CD4-positive, alpha-beta memory T cell (primary cell): ENCODE measurements around the gene ODF4. TPM values are rescaled to one million over a fixed set of nuclear protein-coding genes. Genes with fewer than 3 reads are reported as not detected.
"Not testable (repeated sequence)": the region's sequence is repeated elsewhere in the genome, so short reads cannot be mapped to it uniquely, and the experiment has no call there.

ENCODE experiments used
- CTCF ChIA-PET: fragments of 350-600 bp; sonication (Branson Sonifier 250); formaldehyde crosslinking; loops from one replicate; lab custom pipeline; 2021; ENCODE audit warnings: inconsistent platforms; ENCODE audit not compliant: partially characterized antibody; lab: Charles Lee
- POLR2A ChIA-PET: fragments of 350-600 bp; sonication (Branson Sonifier 250); formaldehyde crosslinking; loops from one replicate; lab custom pipeline; 2021; ENCODE audit not compliant: partially characterized antibody; lab: Charles Lee
- DNase-seq, 5 donors: peaks; one replicate each; pipeline versions ENCODE4 v3.0.0 to v3.0.0-alpha.2; 2020 to 2022; ENCODE audit warnings: mixed read lengths in 1 of 5
- H3K27ac ChIP-seq: one replicate; pipeline ENCODE4 v1.7.0; 2013; ENCODE audit warnings: low read depth, low read length
- H3K27me3 ChIP-seq: 2 replicates; pipeline ENCODE4 v1.7.0; 2013; ENCODE audit warnings: mild to moderate bottlenecking, low read length, moderate library complexity; ENCODE audit not compliant: insufficient read depth
- H3K36me3 ChIP-seq: 2 replicates; pipeline ENCODE4 v1.7.0; 2013; ENCODE audit warnings: mild to moderate bottlenecking, low read length, moderate library complexity; ENCODE audit not compliant: insufficient read depth
- H3K4me1 ChIP-seq: 2 replicates; pipeline ENCODE4 v1.7.0; 2013; ENCODE audit warnings: mild to moderate bottlenecking, low read length, moderate library complexity; ENCODE audit not compliant: insufficient read depth
- H3K4me3 ChIP-seq, 2 donors: one replicate each; pipeline ENCODE4 v1.7.0; 2013; ENCODE audit warnings: low read length in 2 of 2, mild to moderate bottlenecking in 1 of 2
- H3K9me3 ChIP-seq, 2 donors: one replicate each; pipeline ENCODE4 v1.7.0; 2013; ENCODE audit warnings: low read length in 2 of 2, control low read depth in 1 of 2; ENCODE audit not compliant: control insufficient read depth in 1 of 2
- H3K27ac Mint-ChIP-seq, 7 donors: one replicate each; pipeline ENCODE4 v1.8.0; 2020 to 2021; ENCODE audit warnings: mixed read lengths in 7 of 7, mild to moderate bottlenecking in 6 of 7, inconsistent platforms in 3 of 7, moderate library complexity in 3 of 7
- H3K27me3 Mint-ChIP-seq, 2 donors: one replicate each; pipeline ENCODE4 v1.8.0; 2020 to 2021; ENCODE audit warnings: mixed read lengths in 2 of 2
- H3K36me3 Mint-ChIP-seq, 2 donors: one replicate each; pipeline ENCODE4 v1.8.0; 2020 to 2021; ENCODE audit warnings: mixed read lengths in 2 of 2, inconsistent platforms in 1 of 2, mild to moderate bottlenecking in 1 of 2
- H3K4me1 Mint-ChIP-seq, 4 donors: one replicate each; pipeline ENCODE4 v1.8.0; 2020 to 2021; ENCODE audit warnings: mixed read lengths in 4 of 4, mild to moderate bottlenecking in 1 of 4
- H3K4me3 Mint-ChIP-seq, 8 donors: one replicate each; pipeline ENCODE4 v1.8.0; 2020 to 2021; ENCODE audit warnings: mixed read lengths in 8 of 8, mild to moderate bottlenecking in 7 of 8, moderate library complexity in 6 of 8, inconsistent platforms in 3 of 8
- H3K9me3 Mint-ChIP-seq, 8 donors: one replicate each; pipeline ENCODE4 v1.8.0; 2020 to 2021; ENCODE audit warnings: mixed read lengths in 8 of 8, mild to moderate bottlenecking in 5 of 8, inconsistent platforms in 3 of 8, moderate library complexity in 1 of 8
- intact Hi-C: fragments of 100-400 bp; cut with micrococcal nuclease; formaldehyde crosslinking; loops from one replicate; pipeline ENCODE4 v1.15.1; 2023
- polyA plus RNA-seq, 2 donors: library from polyadenylated mRNA; unstranded; fragments of 300-500 nt; fragmentation: Illumina TruSeq; gene quantifications; one replicate each; pipeline ENCODE4 v1.2.3, GENCODE V29; 2021
- total RNA-seq, 2 experiments: library from RNA; stranded (reverse); gene quantifications; one replicate each; pipeline ENCODE4 v1.2.3, GENCODE V29; 2021

The ODF4 gene
- total and polyA plus RNA-seq, 4 experiments from 2014 or later: not detected

GRCh38 chr17:8341456-8341855 is 1.8 kb downstream of the ODF4 start:
- POLR2A ChIA-PET: no interaction called here

DNA sequence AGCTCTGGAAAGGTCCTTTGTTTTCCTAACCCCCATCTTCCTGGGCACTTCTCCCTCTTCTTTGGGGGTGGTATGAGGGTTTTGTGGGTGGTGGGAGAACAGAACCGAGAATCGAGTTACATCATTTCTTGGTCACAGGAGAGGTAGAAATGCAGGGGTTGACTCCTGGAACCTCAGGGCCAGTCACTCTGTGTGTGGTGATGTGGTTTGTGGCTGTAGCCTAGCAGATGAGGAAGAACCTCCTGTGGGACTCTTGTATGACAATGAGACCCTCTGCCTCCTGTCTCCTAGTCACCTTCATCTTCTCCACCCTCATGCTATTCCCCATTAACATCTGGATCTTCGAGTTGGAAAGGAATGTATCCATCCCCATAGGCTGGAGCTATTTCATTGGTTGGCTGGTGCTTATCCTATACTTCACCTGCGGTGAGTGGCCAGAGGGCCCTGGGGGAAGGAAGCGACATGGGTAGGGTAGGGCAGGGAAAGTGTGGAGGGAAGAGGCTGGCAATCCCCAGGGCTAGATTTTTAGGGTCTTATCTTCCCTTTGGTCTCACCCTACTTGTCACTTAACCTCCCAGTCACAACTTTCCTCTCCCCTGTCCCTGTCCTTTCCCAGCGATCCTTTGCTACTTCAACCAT is 5.5 kb downstream of the ODF4 start:
- H3K4me1 ChIP-seq: no peaks in the 10 kb centered on the region
- H3K27ac ChIP-seq: no peak overlapping the region
- no peaks in the 10 kb centered on the region for H3K36me3 ChIP-seq
- H3K9me3 Mint-ChIP-seq: no peaks in the 10 kb centered on the region
- no peaks in the 10 kb centered on the region for H3K4me1 Mint-ChIP-seq
- ChIA-PET CTCF (no interaction called here), POLR2A (no interaction called here)
- intact Hi-C loops: no loop called here
- no peaks in the 10 kb centered on the region for H3K9me3 ChIP-seq
- no peaks in the 10 kb centered on the region for H3K36me3 Mint-ChIP-seq
- H3K27ac Mint-ChIP-seq: no peak overlapping the region
- H3K4me3 Mint-ChIP-seq: no peak overlapping the region
- DNase-seq: no peak
- no peak overlapping the region for H3K4me3 ChIP-seq
- no peaks in the 10 kb centered on the region for H3K27me3 ChIP-seq
- H3K27me3 Mint-ChIP-seq: peaks cover 15 to 29% of the 10 kb centered on the region in 2 donors

More at GRCh38 chr17:8341456-8341855, 1.8 kb downstream of the ODF4 start:
- peaks cover 5 to 15% of the 10 kb centered on the region in 2 donors for H3K27me3 Mint-ChIP-seq
- peak overlapping the region in 1 of 7 donors; percentile 41 for H3K27ac Mint-ChIP-seq
- Histone ChIP-seq H3K4me1 (no peaks in the 10 kb centered on the region), H3K27me3 (no peaks in the 10 kb centered on the region), H3K27ac (no peak overlapping the region), H3K9me3 (no peaks in the 10 kb centered on the region), H3K36me3 (no peaks in the 10 kb centered on the region), H3K4me3 (no peak overlapping the region)
- intact Hi-C loops: no loop called here
- CTCF ChIA-PET: interaction anchor here (0.8 kb wide), 1 partner anchor 11 kb away, joined by 3 read pairs; no protein-coding TSS in a partner anchor
- no peaks in the 10 kb centered on the region for H3K9me3 Mint-ChIP-seq
- H3K4me1 Mint-ChIP-seq: peaks cover 0 to 8% (median 7%) of the 10 kb centered on the region in 4 donors
- no peak for DNase-seq
- H3K4me3 Mint-ChIP-seq: no peak overlapping the region
- no peaks in the 10 kb centered on the region for H3K36me3 Mint-ChIP-seq

- no peak for DNase-seq
- peaks cover 17 to 29% of the 10 kb centered on the region in 2 donors for H3K27me3 Mint-ChIP-seq
- no peaks in the 10 kb centered on the region for H3K9me3 Mint-ChIP-seq
- H3K27me3 ChIP-seq: no peaks in the 10 kb centered on the region
- no peaks in the 10 kb centered on the region for H3K4me1 Mint-ChIP-seq
- H3K4me3 Mint-ChIP-seq: peak overlapping the region in 1 of 8 donors; percentile 17
- CTCF ChIA-PET: no interaction called here
- no peak overlapping the region for H3K27ac ChIP-seq
- H3K4me3 ChIP-seq: no peak overlapping the region
- H3K9me3 ChIP-seq: no peaks in the 10 kb centered on the region
- H3K36me3 Mint-ChIP-seq: no peaks in the 10 kb centered on the region
- no peak overlapping the region for H3K27ac Mint-ChIP-seq
- intact Hi-C loops: no loop called here
- no peaks in the 10 kb centered on the region for H3K36me3 ChIP-seq
- POLR2A ChIA-PET: no interaction called here
- no peaks in the 10 kb centered on the region for H3K4me1 ChIP-seq
These were observed 6.5 kb downstream of the ODF4 start for GRCh38 chr17:8345951-8346665.

- H3K9me3 ChIP-seq, intact Hi-C loops, H3K4me1 Mint-ChIP-seq: not testable (repeated sequence)
These were observed 7.4 kb downstream of the ODF4 start for GRCh38 chr17:8347001-8347400.

GRCh38 chr17:8350339-8350738 is 10.7 kb downstream of the ODF4 start:
- Mint-ChIP-seq H3K36me3 (no peaks in the 10 kb centered on the region), H3K27me3 (peaks cover 16 to 24% of the 10 kb centered on the region in 2 donors), H3K4me1 (no peaks in the 10 kb centered on the region), H3K4me3 (no peak overlapping the region), H3K27ac (no peak overlapping the region), H3K9me3 (no peaks in the 10 kb centered on the region)
- Histone ChIP-seq H3K27ac (no peak overlapping the region), H3K4me1 (no peaks in the 10 kb centered on the region), H3K27me3 (no peaks in the 10 kb centered on the region), H3K9me3 (no peaks in the 10 kb centered on the region), H3K36me3 (no peaks in the 10 kb centered on the region), H3K4me3 (no peak overlapping the region)
- intact Hi-C loops: no loop called here
- CTCF ChIA-PET: no interaction called here
- no peak for DNase-seq
- POLR2A ChIA-PET: no interaction called here

More at GRCh38 chr17:8347001-8347400, 7.4 kb downstream of the ODF4 start:
- H3K9me3 Mint-ChIP-seq, H3K4me1 ChIP-seq, H3K27ac Mint-ChIP-seq, POLR2A ChIA-PET, H3K27me3 ChIP-seq, H3K27ac ChIP-seq, H3K4me3 ChIP-seq, H3K36me3 ChIP-seq, H3K4me3 Mint-ChIP-seq, H3K36me3 Mint-ChIP-seq, CTCF ChIA-PET, DNase-seq: not testable (repeated sequence)
- H3K27me3 Mint-ChIP-seq: peaks cover 17 to 29% of the 10 kb centered on the region in 2 donors

DNA sequence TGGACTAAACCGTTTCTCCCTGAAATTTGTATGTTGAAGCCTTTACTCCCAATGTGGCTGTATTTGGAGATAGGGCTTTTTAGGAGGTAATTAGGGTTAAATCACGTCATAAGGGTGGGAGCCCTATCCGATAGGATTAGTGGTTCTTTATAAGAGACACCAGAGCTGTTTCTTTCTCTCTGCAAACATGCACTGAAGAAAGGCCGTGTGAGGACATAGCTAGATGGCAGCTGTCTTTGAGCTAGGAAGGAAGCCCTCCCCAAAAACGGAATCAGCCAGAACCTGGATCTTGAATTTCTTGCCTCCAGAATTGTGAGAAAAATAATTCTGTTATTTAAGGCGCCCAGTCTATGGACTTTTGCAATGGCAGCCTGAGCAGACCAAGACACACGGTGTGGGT is 14.1 kb downstream of the ODF4 start:
- intact Hi-C loops: no loop called here
- Histone ChIP-seq H3K27ac (no peak overlapping the region), H3K27me3 (no peaks in the 10 kb centered on the region), H3K36me3 (no peaks in the 10 kb centered on the region), H3K4me3 (no peak overlapping the region), H3K4me1 (no peaks in the 10 kb centered on the region), H3K9me3 (no peaks in the 10 kb centered on the region)
- DNase-seq: no peak
- Mint-ChIP-seq H3K9me3 (no peaks in the 10 kb centered on the region), H3K36me3 (no peaks in the 10 kb centered on the region), H3K27me3 (peaks cover 3 to 6% of the 10 kb centered on the region in 2 donors), H3K27ac (no peak overlapping the region), H3K4me1 (peaks cover 0 to 3% (median 0%) of the 10 kb centered on the region in 4 donors), H3K4me3 (no peak overlapping the region)
- CTCF ChIA-PET: no interaction called here
- POLR2A ChIA-PET: interaction anchor here (0.5 kb wide), 1 partner anchor 705 kb away, joined by 6 read pairs; no protein-coding TSS in a partner anchor

DNA sequence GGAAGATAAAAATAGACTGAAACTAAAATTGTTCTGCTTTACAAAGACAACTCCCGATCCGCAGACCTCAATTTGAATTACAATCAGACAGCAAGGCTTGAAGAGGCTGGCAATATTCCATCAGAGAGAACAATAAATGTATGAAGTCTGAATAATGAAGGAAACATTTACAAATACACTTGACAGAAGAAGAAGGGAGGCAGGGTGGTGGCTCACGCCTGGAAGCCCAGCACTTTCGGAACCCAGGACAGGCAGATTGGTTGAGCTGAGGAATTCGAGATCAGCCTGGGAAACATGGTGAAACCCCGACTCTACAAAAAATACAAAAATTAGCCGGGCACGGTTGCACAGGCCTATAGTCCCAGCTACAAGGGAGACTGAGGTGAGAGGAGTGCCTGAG is 14.6 kb downstream of the ODF4 start:
- H3K27me3 ChIP-seq: no peaks in the 10 kb centered on the region
- DNase-seq: no peak
- ChIA-PET POLR2A (interaction anchor here (0.5 kb wide), 1 partner anchor 704 kb away, joined by 6 read pairs; no protein-coding TSS in a partner anchor), CTCF (no interaction called here)
- H3K4me3 Mint-ChIP-seq: no peak overlapping the region
- H3K36me3 ChIP-seq: no peaks in the 10 kb centered on the region
- no peaks in the 10 kb centered on the region for H3K36me3 Mint-ChIP-seq
- no peaks in the 10 kb centered on the region for H3K9me3 ChIP-seq
- peaks cover 0 to 4% (median 0%) of the 10 kb centered on the region in 4 donors for H3K4me1 Mint-ChIP-seq
- H3K9me3 Mint-ChIP-seq: no peaks in the 10 kb centered on the region
- intact Hi-C loops: no loop called here
- no peaks in the 10 kb centered on the region for H3K4me1 ChIP-seq
- H3K27ac Mint-ChIP-seq: no peak overlapping the region
- no peak overlapping the region for H3K27ac ChIP-seq
- H3K27me3 Mint-ChIP-seq: peaks cover 3 to 6% of the 10 kb centered on the region in 2 donors
- H3K4me3 ChIP-seq: no peak overlapping the region
